Vagina (tissue), 2 donors: ENCODE data around the gene ADAP2.

Source experiments
- CTCF ChIP-seq, 3 experiments: fragments of 450-650 bp in 2 of 3; fragments of 200-600 bp in 1 of 3; sonication (generic) in 1 of 3; IDR thresholded peaks; one replicate each; pipeline ENCODE4 v1.5.1; 2017 to 2019; ENCODE audit warnings: antibody characterized with exemption in 3 of 3, mild to moderate bottlenecking in 2 of 3, moderate library complexity in 2 of 3
- POLR2A ChIP-seq, 2 donors: fragments of 450-650 bp; IDR thresholded peaks; one replicate each; pipeline ENCODE4 v1.6.1; 2017; ENCODE audit warnings: antibody characterized with exemption in 2 of 2, mild to moderate bottlenecking in 2 of 2, moderate library complexity in 2 of 2
- POLR2AphosphoS5 ChIP-seq, 2 donors: sonication (generic); formaldehyde crosslinking; IDR thresholded peaks; one replicate each; pipeline ENCODE4 v1.9.0; 2017; ENCODE audit warnings: antibody characterized with exemption in 2 of 2, mild to moderate bottlenecking in 2 of 2, low read depth in 1 of 2; ENCODE audit not compliant: insufficient read depth in 1 of 2

GRCh38 chr17:30924341-30924740 lies 2.6 kb downstream of the ADAP2 start:
- TF ChIP-seq CTCF (IDR thresholded peaks at IDR 0.05), result no peak
- TF ChIP-seq POLR2A (IDR thresholded peaks at IDR 0.05), result no peak
- TF ChIP-seq POLR2AphosphoS5 (IDR thresholded peaks at IDR 0.05; ENCODE audit: insufficient read depth in 1 of 2, low read depth in 1 of 2), result no peak
